Small intestine (tissue), 16 donors: ENCODE results near the gene MRRF. TPM values are rescaled to one million over a fixed set of nuclear protein-coding genes. Genes with fewer than 3 reads are reported as not detected.

Source experiments
- DNase-seq, 2 donors: peaks; one replicate each; pipeline versions ENCODE4 v3.0.0 to v3.0.0-alpha.2; 2013
- FAIRE-seq: peaks from 2 replicates; lab custom pipeline; 2012; peaks lifted over from hg19 to GRCh38; lab: Jason Lieb, UNC
- H3K27ac ChIP-seq, 3 donors: one replicate each; pipeline ENCODE4 v1.5.1; 2013; ENCODE audit warnings: low read length in 2 of 3, mild to moderate bottlenecking in 2 of 3, control low read depth in 1 of 3, inconsistent platforms in 1 of 3, low read depth in 1 of 3, moderate library complexity in 1 of 3
- H3K27me3 ChIP-seq, 3 donors: one replicate each; pipeline ENCODE4 v1.6.1; 2013; ENCODE audit warnings: low read length in 3 of 3, inconsistent platforms in 1 of 3; ENCODE audit not compliant: control insufficient read depth in 3 of 3, insufficient read depth in 3 of 3
- H3K36me3 ChIP-seq, 3 donors: one replicate each; pipeline ENCODE4 v1.6.1; 2013; ENCODE audit warnings: low read length in 3 of 3, inconsistent platforms in 1 of 3, low read depth in 1 of 3, mild to moderate bottlenecking in 1 of 3, moderate library complexity in 1 of 3; ENCODE audit not compliant: control insufficient read depth in 3 of 3, insufficient read depth in 2 of 3
- H3K4me1 ChIP-seq, 3 donors: one replicate each; pipeline ENCODE4 v1.6.1; 2013; ENCODE audit warnings: low read length in 2 of 3, inconsistent platforms in 1 of 3, low read depth in 1 of 3, mild to moderate bottlenecking in 1 of 3, moderate library complexity in 1 of 3; ENCODE audit not compliant: control insufficient read depth in 3 of 3, insufficient read depth in 2 of 3
- H3K4me3 ChIP-seq, 3 donors: one replicate each; pipeline ENCODE4 v1.5.1; 2013; ENCODE audit warnings: low read length in 3 of 3, control low read depth in 1 of 3, inconsistent platforms in 1 of 3, low read depth in 1 of 3, mild to moderate bottlenecking in 1 of 3, moderate library complexity in 1 of 3
- H3K9me3 ChIP-seq, 2 donors: one replicate each; pipeline ENCODE4 v1.6.1; 2013; ENCODE audit warnings: low read depth in 1 of 2, low read length in 1 of 2; ENCODE audit not compliant: control insufficient read depth in 2 of 2, insufficient read depth in 1 of 2
- WGBS, 3 donors: extraction: QIAGEN DNeasy Blood & Tissue Kit; methylation state at CpG; one replicate each; pipeline ENCODE4 v1.1.7; 2013; 5-methylcytosine and 5-hydroxymethylcytosine counted together
- long read RNA-seq, 10 donors: transcript quantifications; one replicate each; lab custom pipeline, GENCODE V29; 2026
- polyA plus RNA-seq, 4 donors: library from polyadenylated mRNA; stranded (reverse) in 3 of 4; unstranded in 1 of 4; fragments of 200-250 nt in 3 of 4; fragments of 120-200 nt in 1 of 4; gene quantifications; one replicate each; pipeline versions ENCODE4 v1.2.1 to v1.2.3, GENCODE V29; 2013
- donor health status: healthy with polysubstance abuse.
- donor health status: control.
- donor health status: control.
- donor health status: Bipolar disorder and iron deficiency.
- donor health status: healthy.

The MRRF gene, protein sequence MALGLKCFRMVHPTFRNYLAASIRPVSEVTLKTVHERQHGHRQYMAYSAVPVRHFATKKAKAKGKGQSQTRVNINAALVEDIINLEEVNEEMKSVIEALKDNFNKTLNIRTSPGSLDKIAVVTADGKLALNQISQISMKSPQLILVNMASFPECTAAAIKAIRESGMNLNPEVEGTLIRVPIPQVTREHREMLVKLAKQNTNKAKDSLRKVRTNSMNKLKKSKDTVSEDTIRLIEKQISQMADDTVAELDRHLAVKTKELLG
- polyA plus RNA-seq: 10 to 100 TPM; 46.2 to 72.7 (median 58.6) TPM
- long read RNA-seq, donor 1, full-length matches to known transcripts: 18 of 35 reads
- long read RNA-seq, donor 1, partial matches to known transcripts: 12 of 35 reads
- long read RNA-seq, donor 1, other reads (novel, unspliced or antisense): 5 of 35 reads
- long read RNA-seq, donor 2, full-length matches to known transcripts: 8 of 8 reads
- long read RNA-seq, donor 2, partial matches to known transcripts: 0 of 8 reads
- long read RNA-seq, donor 2, other reads (novel, unspliced or antisense): 0 of 8 reads
- long read RNA-seq, donor 3, full-length matches to known transcripts: 2 of 2 reads
- long read RNA-seq, donor 3, partial matches to known transcripts: 0 of 2 reads
- long read RNA-seq, donor 3, other reads (novel, unspliced or antisense): 0 of 2 reads
- long read RNA-seq, donor 4: 0 reads
- long read RNA-seq, donor 5, full-length matches to known transcripts: 2 of 2 reads
- long read RNA-seq, donor 5, partial matches to known transcripts: 0 of 2 reads
- long read RNA-seq, donor 5, other reads (novel, unspliced or antisense): 0 of 2 reads
- long read RNA-seq, donor 6, full-length matches to known transcripts: 4 of 4 reads
- long read RNA-seq, donor 6, partial matches to known transcripts: 0 of 4 reads
- long read RNA-seq, donor 6, other reads (novel, unspliced or antisense): 0 of 4 reads
- long read RNA-seq, donor 7: 0 reads
- long read RNA-seq, donor 8, partial matches to known transcripts: 0 of 1 reads
- long read RNA-seq, donor 8, other reads (novel, unspliced or antisense): 0 of 1 reads
- long read RNA-seq, donor 9, full-length matches to known transcripts: 1 of 1 reads
- long read RNA-seq, donor 9, partial matches to known transcripts: 0 of 1 reads
- long read RNA-seq, donor 9, other reads (novel, unspliced or antisense): 0 of 1 reads
- long read RNA-seq, donor 10, full-length matches to known transcripts: 9 of 9 reads
- long read RNA-seq, donor 10, partial matches to known transcripts: 0 of 9 reads
- long read RNA-seq, donor 10, other reads (novel, unspliced or antisense): 0 of 9 reads

DNA sequence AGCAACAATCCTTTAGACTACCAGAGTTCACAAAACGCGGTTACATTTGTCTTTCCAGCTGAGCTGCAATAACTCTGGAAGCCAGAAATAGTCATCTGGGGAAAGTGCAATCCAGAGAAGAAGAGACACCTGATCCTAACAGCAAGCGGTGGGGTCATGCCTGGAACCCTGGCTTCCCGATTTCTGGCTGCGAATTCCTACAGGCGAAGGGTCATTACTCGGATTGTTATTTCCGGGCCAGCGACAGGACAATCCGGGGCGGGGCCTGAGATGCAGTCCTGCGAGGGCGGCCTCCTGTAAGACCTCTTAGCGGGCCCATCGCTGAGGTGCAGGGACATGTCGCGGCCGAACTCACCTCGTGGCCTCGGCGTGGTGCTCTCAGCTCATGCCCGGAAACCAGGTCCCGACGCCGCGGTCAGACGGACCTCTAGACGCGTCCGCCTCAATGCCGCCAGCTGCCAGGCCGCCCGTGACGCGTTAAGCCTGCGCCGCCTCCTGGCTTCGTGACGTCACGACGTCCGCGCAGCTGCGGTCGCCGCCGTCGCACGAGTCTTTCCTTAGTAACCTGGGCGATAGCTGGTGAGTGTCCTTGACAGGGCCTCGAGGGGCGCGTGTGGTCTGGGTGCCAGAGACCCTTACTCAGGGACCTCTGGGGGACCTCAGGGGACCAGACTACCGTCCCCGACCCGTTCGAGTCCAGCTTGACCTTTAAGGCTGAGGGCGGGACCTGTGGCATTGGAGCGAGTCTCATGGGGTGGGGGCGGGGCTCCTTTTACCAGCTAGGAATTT is at the start of gene MRRF, which contains the start of gene RBM18:
Gene MRRF (plus strand): TSS at position 523 of the 789 bp plus-strand sequence. CDS start 6,010 bp downstream, outside the sequence.
Gene RBM18 (minus strand): TSS at position 481 of the 789 bp plus-strand sequence. CDS start 3,348 bp downstream, outside the sequence.
- DNase-seq (peak; percentile 86 to 99), FAIRE-seq (no peak)
- Histone ChIP-seq H3K4me3 (peak within 1 kb of the TSS; percentile 64 to 98 (median 71)), H3K4me1 (peaks cover 3 to 14% (median 10%) of the 10 kb centered on the region in 3 donors), H3K27me3 (no peaks in the 10 kb centered on the region), H3K27ac (peak within 1 kb of the TSS; percentile 73 to 95 (median 93)), H3K36me3 (peaks cover 4 to 13% (median 5%) of the 10 kb centered on the region in 3 donors), H3K9me3 (no peaks in the 10 kb centered on the region)
- 0 to 1% (median 1%) methylated on average over 57 to 60 of the region's 60 CpGs for WGBS, 3 donors

DNA sequence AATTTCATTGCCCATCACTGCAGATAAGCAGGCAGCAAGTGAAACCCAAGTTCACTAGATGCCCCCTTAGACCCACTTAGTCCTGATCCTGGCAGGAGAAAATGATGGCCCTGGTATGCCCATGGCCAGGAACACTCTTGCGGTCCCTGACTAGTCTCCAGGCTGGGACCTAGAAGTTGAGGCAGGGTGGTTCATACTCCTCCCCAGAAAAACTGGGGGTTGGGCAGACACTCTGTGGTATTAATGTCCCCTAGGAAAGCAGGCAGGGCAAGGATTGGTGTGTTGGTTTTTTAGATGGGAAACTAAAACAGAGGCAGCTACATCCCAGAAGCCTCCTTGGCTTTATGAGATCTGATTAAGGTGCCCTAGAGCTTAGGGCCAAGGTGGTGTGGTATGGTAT is 49.0 kb upstream of the MRRF start:
- Histone ChIP-seq H3K9me3 (no peaks in the 10 kb centered on the region), H3K36me3 (no peaks in the 10 kb centered on the region), H3K4me1 (peaks cover 4 to 23% (median 5%) of the 10 kb centered on the region in 3 donors), H3K4me3 (no peak overlapping the region), H3K27ac (no peak overlapping the region), H3K27me3 (peaks cover 4 to 93% (median 38%) of the 10 kb centered on the region in 3 donors)
- WGBS, 3 donors: 90 to 100% (median 100%) methylated on average over 1 of the region's 1 CpG
- FAIRE-seq (no peak), DNase-seq (no peak)

DNA sequence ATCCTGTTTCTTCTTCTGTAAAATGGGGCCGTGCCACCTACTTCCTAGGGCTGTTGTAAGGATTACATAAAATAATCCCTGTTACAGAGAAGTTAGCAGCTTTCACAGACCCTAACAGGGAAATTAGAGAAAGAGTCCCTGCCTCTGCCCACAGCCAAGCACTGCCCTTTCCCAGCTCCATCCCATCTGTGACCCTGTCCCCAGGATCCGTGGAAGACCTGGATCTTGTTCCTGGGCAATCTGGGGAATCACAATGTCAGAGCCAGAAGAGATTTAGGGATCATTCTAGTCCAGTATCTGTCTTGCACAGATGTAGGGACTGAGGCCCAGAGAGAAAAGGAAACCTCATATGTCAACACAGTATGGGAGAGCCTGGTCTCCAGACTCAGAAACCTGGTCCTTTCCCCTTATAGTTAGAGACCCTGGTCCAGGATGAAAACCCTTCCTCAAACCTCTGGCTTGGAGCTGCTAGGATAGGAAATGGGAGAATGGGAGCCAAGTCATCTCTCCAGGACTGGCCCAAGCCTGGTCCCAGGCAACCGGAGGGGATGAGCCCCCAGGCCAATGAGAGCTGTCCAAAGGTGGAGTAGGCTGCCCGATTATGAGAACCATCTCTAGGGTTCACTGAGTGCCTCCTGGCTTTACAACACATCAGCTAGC is 48.4 kb upstream of the MRRF start:
- Histone ChIP-seq H3K36me3 (no peaks in the 10 kb centered on the region), H3K4me1 (peaks cover 4 to 24% (median 5%) of the 10 kb centered on the region in 3 donors), H3K4me3 (no peak overlapping the region), H3K9me3 (no peaks in the 10 kb centered on the region), H3K27ac (no peak overlapping the region), H3K27me3 (peaks cover 4 to 93% (median 40%) of the 10 kb centered on the region in 3 donors)
- WGBS, 3 donors: 66 to 68% (median 68%) methylated on average over 4 of the region's 4 CpGs
- no peak for FAIRE-seq
- DNase-seq: no peak

DNA sequence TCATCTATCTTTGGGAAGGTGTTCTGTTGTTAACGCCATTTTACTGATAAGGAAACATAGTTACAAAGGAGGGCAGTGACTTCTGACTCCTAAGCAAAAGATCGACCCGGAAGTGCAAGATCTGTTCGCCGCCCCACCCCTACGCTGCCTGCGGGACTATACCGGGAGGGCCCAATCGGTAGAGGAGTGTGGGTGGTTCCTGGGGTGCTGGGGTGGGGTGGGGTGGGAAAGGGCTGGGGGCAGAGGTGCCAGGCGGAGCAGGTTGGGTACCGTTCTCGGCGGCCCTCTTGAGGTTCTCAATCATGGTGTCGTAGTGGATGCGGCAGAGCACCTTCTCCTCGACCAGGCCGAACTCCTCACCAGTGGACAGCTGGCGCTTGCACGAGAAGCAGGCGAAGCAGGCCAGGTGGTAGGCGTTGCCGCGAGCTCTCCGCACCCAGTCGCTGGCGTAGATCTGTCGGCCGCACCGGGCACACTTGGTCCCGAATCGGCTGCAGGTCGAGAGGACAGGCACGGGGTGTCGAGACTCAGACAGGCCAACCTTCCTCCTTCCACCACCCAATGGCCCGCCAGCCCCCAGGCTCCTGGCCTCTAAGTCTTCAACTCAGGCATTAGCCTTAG is 47.8 kb upstream of the MRRF start:
- H3K27ac ChIP-seq: no peak overlapping the region
- H3K4me3 ChIP-seq: peak overlapping the region in 1 of 3 donors; percentile 13
- 22 to 46% (median 42%) methylated on average over 29 to 35 of the region's 35 CpGs for WGBS, 3 donors
- H3K27me3 ChIP-seq: peaks cover 7 to 93% (median 46%) of the 10 kb centered on the region in 3 donors
- peaks cover 4 to 27% (median 5%) of the 10 kb centered on the region in 3 donors for H3K4me1 ChIP-seq
- no peaks in the 10 kb centered on the region for H3K36me3 ChIP-seq
- FAIRE-seq: no peak
- H3K9me3 ChIP-seq: no peaks in the 10 kb centered on the region
- peak; percentile 44 to 59 for DNase-seq

DNA sequence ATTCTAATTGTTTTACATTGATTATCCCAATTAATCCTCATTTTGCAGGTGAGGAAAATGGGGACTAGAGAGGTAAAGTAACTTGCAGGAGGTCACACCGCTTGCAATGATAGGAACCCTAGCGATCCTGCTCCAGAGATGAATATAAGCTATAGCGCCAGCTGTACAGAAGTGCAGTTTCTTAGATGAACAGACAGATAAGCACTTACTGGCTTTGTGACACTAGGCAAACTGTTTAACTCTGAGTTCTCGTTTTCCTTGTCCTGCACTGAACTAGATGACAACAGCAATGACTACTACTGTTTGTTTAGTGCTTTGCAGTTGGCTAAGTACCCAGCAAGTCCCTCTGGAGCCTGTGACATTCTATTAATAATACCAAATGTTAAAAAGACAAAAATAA is 47.0 kb upstream of the MRRF start:
- WGBS, 3 donors: 29 to 39% (median 38%) methylated on average over 4 of the region's 4 CpGs
- Histone ChIP-seq H3K36me3 (no peaks in the 10 kb centered on the region), H3K4me1 (peaks cover 4 to 27% (median 5%) of the 10 kb centered on the region in 3 donors), H3K27ac (no peak overlapping the region), H3K27me3 (peaks cover 3 to 93% (median 51%) of the 10 kb centered on the region in 3 donors), H3K9me3 (no peaks in the 10 kb centered on the region), H3K4me3 (no peak overlapping the region)
- FAIRE-seq (no peak), DNase-seq (no peak)

DNA sequence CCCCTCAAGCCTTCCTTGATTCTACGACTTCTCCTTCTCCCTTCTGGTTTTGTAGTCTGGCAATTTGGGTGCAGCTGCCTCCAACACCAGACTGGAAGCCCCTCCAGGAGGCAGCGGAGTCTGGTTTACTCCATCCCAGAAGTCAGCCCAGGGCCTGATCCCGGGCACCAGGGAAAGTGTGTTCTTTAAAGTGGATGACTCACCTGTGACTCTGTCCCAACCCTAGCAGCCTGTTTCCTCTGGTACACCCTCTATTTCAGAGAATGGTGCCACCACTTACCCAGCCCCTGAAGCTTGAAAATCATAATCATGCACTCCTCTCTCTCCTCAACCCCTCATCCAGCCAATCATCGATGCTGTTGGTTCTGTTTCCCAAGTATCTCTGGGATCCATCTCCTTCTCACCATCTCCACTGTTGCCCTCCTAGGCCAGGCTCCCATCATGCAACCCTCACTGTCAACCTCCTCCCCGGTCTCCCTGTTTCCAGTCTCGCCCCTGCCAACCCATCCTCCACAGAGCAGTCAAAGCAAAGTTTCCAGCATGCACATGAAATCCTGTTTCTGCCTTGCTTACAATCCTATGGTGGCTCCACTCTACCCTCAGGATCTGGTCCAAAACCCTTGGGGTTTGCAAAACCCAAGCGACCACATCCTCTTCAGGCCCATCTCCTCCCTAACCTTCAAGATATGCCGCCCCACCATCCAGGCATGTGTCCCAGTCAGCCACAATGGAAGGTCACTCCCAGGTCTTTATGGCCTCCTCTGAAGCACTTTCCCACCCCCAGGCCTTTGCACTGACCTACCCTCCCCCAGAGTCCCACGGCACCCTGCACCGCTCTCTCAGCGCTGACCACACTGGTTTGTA is 46.4 kb upstream of the MRRF start:
- 31 to 37% (median 36%) methylated on average over 11 of the region's 11 CpGs for WGBS, 3 donors

More for the DNA sequence above, 46.4 kb upstream of the MRRF start:
- Histone ChIP-seq H3K9me3 (no peaks in the 10 kb centered on the region), H3K27me3 (peaks cover 3 to 93% (median 50%) of the 10 kb centered on the region in 3 donors), H3K36me3 (no peaks in the 10 kb centered on the region), H3K4me1 (peaks cover 4 to 25% (median 5%) of the 10 kb centered on the region in 3 donors), H3K27ac (no peak overlapping the region), H3K4me3 (no peak overlapping the region)
- DNase-seq: no peak
- no peak for FAIRE-seq
